DMS 273 treated with DMSO at 0.1 percent for 48 hours (cell line): Measurements from ENCODE around the gene TFF2.

Source experiments
- DNase-seq: peaks from one replicate; lab custom pipeline; 2025; lab: John Stamatoyannopoulos, UW

The TFF2 gene

GRCh38 chr21:42366292-42367010 lies 15.7 kb upstream of the TFF2 start, which contains the start of gene TFF1:
Gene TFF1, minus strand, starts transcription at chr21:42366535. Its CDS starts 40 bp downstream, at chr21:42366495.
- DNase-seq: no peak

GRCh38 chr21:42365770-42366169 lies 15.0 kb upstream of the TFF2 start:
- no peak for DNase-seq

GRCh38 chr21:42364304-42364865 lies 13.6 kb upstream of the TFF2 start:
- DNase-seq: no peak

- DNase-seq: no peak
Observed at GRCh38 chr21:42363312-42363711, 12.5 kb upstream of the TFF2 start.

- no peak for DNase-seq
Observed at GRCh38 chr21:42362700-42363099, 11.9 kb upstream of the TFF2 start.

GRCh38 chr21:42362198-42362597 lies 11.4 kb upstream of the TFF2 start:
- no peak for DNase-seq

- DNase-seq: peak; percentile 72
Observed at GRCh38 chr21:42361286-42361685, 10.5 kb upstream of the TFF2 start.

- DNase-seq: no peak
Observed at GRCh38 chr21:42360317-42360716, 9.5 kb upstream of the TFF2 start.

GRCh38 chr21:42358937-42359336 lies 8.1 kb upstream of the TFF2 start:
- DNase-seq: no peak

- DNase-seq: no peak
Observed at GRCh38 chr21:42358261-42358660, 7.5 kb upstream of the TFF2 start.

- DNase-seq: no peak
Observed at GRCh38 chr21:42357307-42357706, 6.5 kb upstream of the TFF2 start.

- no peak for DNase-seq
Observed at GRCh38 chr21:42356650-42357049, 5.9 kb upstream of the TFF2 start.

GRCh38 chr21:42356046-42356445 lies 5.3 kb upstream of the TFF2 start:
- no peak for DNase-seq

- DNase-seq: no peak
Observed at GRCh38 chr21:42353623-42354022, 2.8 kb upstream of the TFF2 start.

- no peak for DNase-seq
Observed at GRCh38 chr21:42352441-42353095, 1.8 kb upstream of the TFF2 start.

- DNase-seq: no peak
Observed at GRCh38 chr21:42351626-42352440, 1.0 kb upstream of the TFF2 start.

- DNase-seq: no peak
Observed at GRCh38 chr21:42350318-42350910, 380 bp downstream of the TFF2 start.

GRCh38 chr21:42349420-42350317 lies 1.1 kb downstream of the TFF2 start:
- DNase-seq: no peak

- DNase-seq: no peak
Observed at GRCh38 chr21:42348762-42349161, 2.0 kb downstream of the TFF2 start.

- DNase-seq: no peak
Observed at GRCh38 chr21:42347601-42348327, 3.0 kb downstream of the TFF2 start.
